GM18858 (cell line): Measurements from ENCODE around the gene PLPPR3.
"Not testable (repeated sequence)": the region's sequence is repeated elsewhere in the genome, so short reads cannot be mapped to it uniquely, and the experiment has no call there.

ENCODE experiments used
- ATAC-seq: cut with Tn5 transposase; IDR thresholded peaks from one replicate; pipeline ENCODE4 v1.9.1; 2021; ENCODE audit not compliant: unreplicated experiment

The PLPPR3 gene

GRCh38 chr19:829129-829758 lies 7.5 kb upstream of the PLPPR3 start:
- no peak for ATAC-seq

- no peak for ATAC-seq
These were observed 6.1 kb upstream of the PLPPR3 start, which contains the start of gene AZU1 for GRCh38 chr19:827710-828321. TSS of gene AZU1 (plus strand) at chr19:827837. CDS start at chr19:827847, 10 bp downstream.

GRCh38 chr19:827314-827709 lies 5.6 kb upstream of the PLPPR3 start:
- ATAC-seq = no peak

- ATAC-seq = no peak
These were observed 4.3 kb upstream of the PLPPR3 start for GRCh38 chr19:825897-826644.

DNA sequence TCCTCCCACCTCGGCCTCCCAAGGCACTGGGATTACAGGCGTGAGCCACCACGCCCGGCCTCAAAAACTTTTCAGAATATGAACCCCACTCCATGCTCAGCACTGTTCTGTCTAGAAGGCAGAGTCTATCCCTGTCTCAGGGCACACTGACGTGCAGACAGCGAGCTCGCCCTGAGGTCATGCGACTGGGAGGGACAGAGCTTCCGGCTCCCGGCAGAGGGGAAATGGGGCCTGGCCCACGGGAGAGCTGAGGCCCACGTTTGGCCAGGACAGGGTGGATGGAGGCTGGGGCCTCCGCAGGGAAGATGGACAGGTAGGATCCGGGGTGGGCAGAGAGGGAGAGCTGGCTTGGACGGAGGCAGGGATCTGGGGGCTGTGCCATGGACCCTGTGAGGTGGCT lies 3.1 kb upstream of the PLPPR3 start:
- no peak for ATAC-seq

GRCh38 chr19:823565-824121 lies 1.9 kb upstream of the PLPPR3 start:
- no peak for ATAC-seq

- ATAC-seq = no peak
These were observed 427 bp downstream of the PLPPR3 start for GRCh38 chr19:821231-821824.

DNA sequence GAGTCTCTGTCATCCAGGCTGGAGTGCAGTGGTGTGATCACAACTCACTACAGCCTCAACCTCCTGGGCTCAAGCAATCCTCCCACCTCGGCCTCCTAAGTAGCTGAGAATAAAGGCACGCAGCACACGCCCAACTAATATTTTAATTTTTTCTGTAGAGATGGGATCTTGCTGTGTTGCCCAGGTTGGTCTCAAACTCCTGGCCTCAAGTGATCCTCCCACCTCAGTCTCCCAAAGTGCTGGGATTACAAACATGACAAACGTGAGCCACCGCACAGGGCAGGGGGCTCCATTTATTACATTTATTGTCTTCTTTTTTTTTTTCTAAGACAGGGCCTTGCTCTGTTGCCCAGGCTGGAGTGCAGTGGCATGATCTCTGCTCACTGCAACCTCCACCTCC lies 1.5 kb downstream of the PLPPR3 start:
- ATAC-seq = not testable (repeated sequence)

DNA sequence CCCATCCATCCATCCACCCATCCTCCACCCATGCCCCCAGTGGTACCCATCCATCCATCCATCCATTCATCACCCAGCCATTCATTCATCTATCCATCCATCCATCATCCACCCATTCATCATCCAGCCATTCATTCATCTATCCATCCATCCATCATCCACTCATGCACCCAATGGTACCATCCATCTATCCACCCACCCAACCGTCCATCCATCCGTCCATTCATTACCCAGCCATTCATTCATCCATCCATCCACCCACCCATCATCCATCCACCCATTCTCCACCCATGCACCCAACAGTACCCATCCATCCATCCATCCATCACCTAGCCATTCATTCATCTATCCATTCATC lies 5.3 kb downstream of the PLPPR3 start:
- no peak for ATAC-seq

- no peak for ATAC-seq
These were observed 5.8 kb downstream of the PLPPR3 start for GRCh38 chr19:815775-816499.

- ATAC-seq = no peak
These were observed 6.5 kb downstream of the PLPPR3 start for GRCh38 chr19:815079-815774.

GRCh38 chr19:814152-815078 lies 7.3 kb downstream of the PLPPR3 start:
- no peak for ATAC-seq

GRCh38 chr19:813219-814151 lies 8.3 kb downstream of the PLPPR3 start:
- ATAC-seq = no peak

GRCh38 chr19:812747-813218 lies 9.0 kb downstream of the PLPPR3 start:
- ATAC-seq = no peak

GRCh38 chr19:812049-812746 lies 9.6 kb downstream of the PLPPR3 start:
- ATAC-seq = no peak

- ATAC-seq = no peak
These were observed 10.2 kb downstream of the PLPPR3 start for GRCh38 chr19:811506-812048.

- no peak for ATAC-seq
These were observed 10.8 kb downstream of the PLPPR3 start for GRCh38 chr19:810883-811489.
